Measurements from ENCODE around the gene NDUFS8.

Gene NDUFS8

GRCh38 chr11:68016904-68017817 lies 13.3 kb upstream of the NDUFS8 start:
- no peak for DNase-seq

GRCh38 chr11:68017980-68018729 lies 12.3 kb upstream of the NDUFS8 start:
- no peak for DNase-seq

- no peak for DNase-seq
Measured at GRCh38 chr11:68018730-68019190, 11.7 kb upstream of the NDUFS8 start.

- no peak for DNase-seq
Measured at GRCh38 chr11:68019486-68019885, 11.0 kb upstream of the NDUFS8 start.

- no peak for DNase-seq
Measured at GRCh38 chr11:68020575-68020974, 9.9 kb upstream of the NDUFS8 start.

GRCh38 chr11:68021167-68021787 lies 9.2 kb upstream of the NDUFS8 start:
- DNase-seq = no peak

- DNase-seq = no peak
Measured at GRCh38 chr11:68022531-68022930, 8.0 kb upstream of the NDUFS8 start.

- no peak for DNase-seq
Measured at GRCh38 chr11:68024508-68024907, 6.0 kb upstream of the NDUFS8 start.

GRCh38 chr11:68025047-68025446 lies 5.4 kb upstream of the NDUFS8 start:
- DNase-seq = no peak

- peak; percentile 59 for DNase-seq
Measured at GRCh38 chr11:68026391-68027105, 3.9 kb upstream of the NDUFS8 start.

GRCh38 chr11:68027667-68028066 lies 2.8 kb upstream of the NDUFS8 start:
- DNase-seq = no peak

- no peak for DNase-seq
Measured at GRCh38 chr11:68028802-68029545, 1.5 kb upstream of the NDUFS8 start.

GRCh38 chr11:68031144-68031464 lies 623 bp downstream of the NDUFS8 start:
- DNase-seq = no peak

- no peak for DNase-seq
Measured at GRCh38 chr11:68032003-68032402, 1.5 kb downstream of the NDUFS8 start.

- DNase-seq = no peak
Measured at GRCh38 chr11:68032997-68033707, 2.7 kb downstream of the NDUFS8 start.

GRCh38 chr11:68033708-68034045 lies 3.2 kb downstream of the NDUFS8 start:
- DNase-seq = no peak

- no peak for DNase-seq
Measured at GRCh38 chr11:68035266-68035876, 4.9 kb downstream of the NDUFS8 start.

- DNase-seq = no peak
Measured at GRCh38 chr11:68036141-68036716, 5.7 kb downstream of the NDUFS8 start.

GRCh38 chr11:68036717-68037239 lies 6.3 kb downstream of the NDUFS8 start:
- peak; percentile 53 for DNase-seq

- no peak for DNase-seq
Measured at GRCh38 chr11:68037411-68038225, 7.1 kb downstream of the NDUFS8 start.
